ENCODE data around the gene TMEM94.

TMEM94 gene

DNA sequence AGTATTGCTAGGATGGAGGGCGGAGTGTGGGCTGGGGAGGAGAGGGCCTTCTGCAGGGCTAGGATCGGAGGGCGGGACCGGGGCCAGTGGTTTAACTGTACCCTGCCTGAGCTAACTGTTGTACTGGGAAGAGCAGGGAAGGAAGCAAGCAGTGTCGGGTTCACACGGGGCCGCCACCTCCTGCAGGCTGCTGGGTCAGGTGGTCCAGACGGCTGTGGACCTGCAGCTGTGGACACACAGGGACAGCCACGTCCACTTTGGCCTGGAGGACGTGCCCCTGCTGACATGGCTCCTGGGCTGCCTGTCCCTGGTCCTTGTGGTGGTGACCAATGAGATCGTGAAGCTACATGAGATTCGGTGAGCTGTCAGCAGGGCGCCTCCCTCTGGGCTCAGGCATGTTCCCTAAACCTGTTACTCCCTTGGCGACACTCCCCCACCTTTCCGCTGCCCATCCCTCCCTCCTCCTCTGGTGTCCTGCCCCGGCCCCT, 42.3 kb downstream of the TMEM94 start:
- DNase-seq = no peak

GRCh38 chr17:75499313-75500022, 43.0 kb downstream of the TMEM94 start:
- DNase-seq = no peak

- no peak for DNase-seq
Observed at GRCh38 chr17:75500419-75501216, 44.2 kb downstream of the TMEM94 start.

DNA sequence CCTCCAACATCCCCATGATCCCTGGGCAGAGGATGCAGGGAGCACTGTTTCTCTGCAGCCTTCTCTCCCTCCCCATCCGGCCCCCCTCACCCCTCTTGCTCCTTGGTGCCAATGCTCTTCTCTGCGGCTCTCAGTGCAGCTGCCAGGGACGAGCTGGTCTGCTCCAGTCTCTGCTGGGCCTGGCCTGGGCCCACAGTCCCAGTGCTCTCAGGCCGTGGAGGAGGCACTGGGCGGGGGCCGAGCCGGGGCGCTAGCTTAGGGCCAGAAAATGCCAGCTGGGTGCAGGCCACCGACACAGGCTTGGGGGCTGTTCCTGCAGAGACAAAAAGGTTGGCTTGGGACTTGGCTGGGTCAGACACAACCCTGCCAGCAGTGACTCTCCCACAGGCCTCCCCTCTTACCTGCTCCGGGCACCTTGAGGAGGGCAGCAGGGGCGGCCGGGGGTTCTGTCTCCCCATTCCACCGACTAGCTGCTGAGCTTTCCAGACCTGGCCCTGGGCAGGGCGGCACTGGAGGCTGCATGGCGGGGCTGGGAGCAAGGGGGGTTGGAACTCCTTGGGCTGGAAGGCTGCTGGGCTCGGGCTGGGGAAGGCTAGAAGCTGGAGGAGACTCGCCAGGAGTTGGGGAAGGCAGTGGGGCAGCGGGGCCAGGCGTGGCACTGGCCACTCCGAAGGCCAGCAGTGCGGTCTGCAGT, 45.1 kb downstream of the TMEM94 start:
- no peak for DNase-seq

- DNase-seq = no peak
Observed at GRCh38 chr17:75502072-75502720, 45.8 kb downstream of the TMEM94 start.

DNA sequence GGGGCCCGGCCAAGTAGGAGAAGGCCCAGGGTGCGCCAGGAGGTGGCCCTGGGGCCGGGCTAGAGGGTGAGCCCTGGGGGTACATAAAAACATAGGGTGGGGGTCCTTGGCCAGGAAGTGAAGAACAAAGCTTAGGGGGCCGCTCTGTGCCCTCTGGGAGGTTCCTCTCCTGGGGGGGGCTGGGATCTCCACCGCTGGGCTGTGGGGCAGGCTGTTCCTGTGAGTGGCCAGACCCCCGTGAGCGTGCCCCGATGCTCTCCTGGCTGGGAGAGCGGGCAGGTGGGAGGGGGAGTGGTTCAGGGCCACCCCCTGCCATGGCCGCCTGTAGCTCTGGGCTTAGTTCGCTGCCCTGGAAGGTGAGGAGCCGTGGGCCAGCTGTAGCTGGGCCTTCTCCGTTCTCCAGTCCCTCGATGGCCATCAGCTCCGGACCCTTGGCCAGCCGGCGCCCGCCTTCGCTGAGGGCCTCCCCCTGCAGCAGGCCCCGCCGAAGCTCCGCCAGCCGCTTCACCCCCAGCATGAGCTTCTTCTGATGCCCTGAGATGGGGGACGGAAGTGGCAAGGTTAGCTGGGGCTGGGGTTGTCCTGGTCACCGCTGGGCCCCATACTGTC, 46.4 kb downstream of the TMEM94 start:
- DNase-seq = no peak

DNA sequence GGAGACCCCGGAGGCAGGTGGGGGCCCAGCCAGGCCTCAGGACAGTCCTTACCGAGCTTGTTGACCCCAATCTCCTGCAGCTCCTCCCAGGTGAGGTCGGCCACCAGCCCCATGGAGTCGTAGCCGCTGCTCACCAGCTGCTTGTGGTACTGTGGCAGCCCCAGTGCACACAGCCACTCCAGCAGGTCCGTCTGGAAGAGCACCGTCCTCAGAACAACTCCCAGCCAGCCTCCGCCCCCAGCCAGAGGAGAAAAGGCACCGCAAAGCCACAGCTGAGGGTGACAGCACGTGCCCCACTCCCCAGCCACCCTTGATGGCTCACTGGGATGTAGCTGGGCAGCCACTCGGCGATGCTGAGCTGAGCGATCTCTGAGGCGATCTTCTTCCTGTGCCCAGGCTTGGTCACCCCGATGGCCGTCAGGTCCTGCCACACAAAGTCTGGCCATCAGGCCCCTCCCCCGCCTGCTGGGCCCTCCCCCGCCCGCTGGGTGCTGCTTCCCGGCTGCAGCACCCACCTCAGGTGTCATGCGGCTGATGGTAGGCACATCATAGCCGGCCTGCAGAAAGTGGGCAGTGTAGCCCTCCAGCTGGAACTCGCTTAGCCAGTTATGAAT, 47.0 kb downstream of the TMEM94 start:
- DNase-seq = no peak

DNA sequence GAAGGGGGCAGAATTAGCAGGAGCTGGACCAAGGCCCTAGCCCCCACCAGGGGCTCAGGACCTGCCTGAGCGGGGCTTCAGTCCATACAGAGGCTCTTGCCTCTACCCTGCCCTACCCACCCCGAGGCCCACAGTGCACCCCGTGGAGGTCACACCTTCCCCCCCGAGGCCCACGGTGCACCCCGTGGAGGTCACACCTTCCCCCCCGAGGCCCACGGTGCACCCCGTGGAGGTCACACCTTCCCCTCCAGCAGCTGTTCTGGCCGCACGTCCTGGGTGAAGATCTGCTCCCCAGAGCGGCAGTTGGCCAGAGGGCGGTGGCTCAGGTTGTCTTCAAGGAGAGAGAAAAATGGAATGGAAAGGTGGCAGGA, 47.5 kb downstream of the TMEM94 start:
- DNase-seq = peak; percentile 21

- peak; percentile 50 for DNase-seq
Observed at GRCh38 chr17:75504347-75505151, 48.1 kb downstream of the TMEM94 start.

DNA sequence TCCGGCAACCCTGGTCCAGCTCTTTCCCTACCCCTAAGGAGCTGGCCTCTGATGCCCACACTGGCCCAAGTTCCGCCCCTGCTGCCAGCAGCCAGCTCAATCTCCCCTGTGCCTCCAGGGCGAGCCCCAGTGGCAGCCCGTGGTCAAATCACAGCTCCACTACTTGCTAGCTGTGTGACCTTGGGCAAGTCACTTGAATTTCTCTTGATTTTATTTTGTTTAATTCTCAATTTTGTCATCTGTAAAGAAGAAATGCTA, 48.6 kb downstream of the TMEM94 start:
- no peak for DNase-seq

DNA sequence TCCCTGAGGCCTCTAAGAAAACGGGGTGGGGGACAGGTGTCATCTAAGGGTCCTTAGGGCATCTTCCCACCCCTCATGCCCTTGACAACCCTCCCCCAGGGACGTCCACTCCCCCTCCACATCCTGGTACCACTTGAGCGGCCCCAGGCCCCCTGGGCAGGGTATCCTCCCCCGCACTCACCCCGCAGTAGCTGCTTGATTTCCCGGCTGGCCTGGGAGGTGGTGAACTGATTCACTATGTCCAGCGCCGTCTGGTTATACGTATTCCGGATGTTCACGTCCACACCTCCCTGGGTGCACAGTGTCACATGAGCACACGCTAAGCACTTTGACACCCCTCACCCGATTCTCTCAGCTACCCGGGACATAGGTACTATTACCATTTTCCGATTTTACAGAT, 49.2 kb downstream of the TMEM94 start:
- no peak for DNase-seq

DNA sequence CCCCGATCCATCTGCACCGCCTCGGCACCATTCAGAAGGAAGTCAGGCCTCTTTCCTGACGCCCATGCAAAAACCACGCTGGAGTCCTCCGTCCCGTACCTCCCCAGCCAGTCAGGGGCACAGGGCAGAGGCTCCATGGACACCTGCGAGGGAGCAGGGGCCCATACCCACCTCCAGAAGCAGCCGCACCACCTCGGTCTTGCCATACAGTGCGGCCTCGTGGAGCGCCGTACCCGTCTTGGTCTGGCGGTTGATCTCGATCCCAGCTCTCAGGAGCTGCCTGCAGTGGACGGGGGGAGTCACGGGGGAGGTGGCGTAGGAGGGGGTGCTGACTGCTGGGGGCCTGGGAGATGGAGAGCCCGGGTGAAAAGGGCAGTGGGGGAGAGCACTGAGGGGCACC, 49.7 kb downstream of the TMEM94 start:
- no peak for DNase-seq

DNA sequence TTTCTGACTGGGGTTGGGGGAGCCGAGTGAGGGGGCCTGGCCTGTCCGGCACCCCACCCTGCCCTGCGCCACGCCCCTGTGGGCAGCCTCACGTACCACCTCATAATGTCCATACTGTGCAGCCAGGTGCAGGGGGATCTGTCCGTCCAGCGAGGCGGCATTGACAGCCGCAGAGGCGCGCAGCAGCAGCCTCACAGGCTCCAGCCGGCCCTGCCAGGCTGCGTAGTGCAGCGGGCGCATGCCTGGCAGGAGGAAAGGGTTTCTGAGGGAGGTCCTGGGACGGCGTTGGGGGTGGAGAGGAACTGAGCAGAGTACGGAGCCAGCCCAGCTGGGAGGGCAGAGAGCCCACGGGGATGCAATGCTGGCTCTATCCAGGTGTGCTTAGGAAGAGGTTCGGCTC, 50.5 kb downstream of the TMEM94 start:
- DNase-seq = no peak

DNA sequence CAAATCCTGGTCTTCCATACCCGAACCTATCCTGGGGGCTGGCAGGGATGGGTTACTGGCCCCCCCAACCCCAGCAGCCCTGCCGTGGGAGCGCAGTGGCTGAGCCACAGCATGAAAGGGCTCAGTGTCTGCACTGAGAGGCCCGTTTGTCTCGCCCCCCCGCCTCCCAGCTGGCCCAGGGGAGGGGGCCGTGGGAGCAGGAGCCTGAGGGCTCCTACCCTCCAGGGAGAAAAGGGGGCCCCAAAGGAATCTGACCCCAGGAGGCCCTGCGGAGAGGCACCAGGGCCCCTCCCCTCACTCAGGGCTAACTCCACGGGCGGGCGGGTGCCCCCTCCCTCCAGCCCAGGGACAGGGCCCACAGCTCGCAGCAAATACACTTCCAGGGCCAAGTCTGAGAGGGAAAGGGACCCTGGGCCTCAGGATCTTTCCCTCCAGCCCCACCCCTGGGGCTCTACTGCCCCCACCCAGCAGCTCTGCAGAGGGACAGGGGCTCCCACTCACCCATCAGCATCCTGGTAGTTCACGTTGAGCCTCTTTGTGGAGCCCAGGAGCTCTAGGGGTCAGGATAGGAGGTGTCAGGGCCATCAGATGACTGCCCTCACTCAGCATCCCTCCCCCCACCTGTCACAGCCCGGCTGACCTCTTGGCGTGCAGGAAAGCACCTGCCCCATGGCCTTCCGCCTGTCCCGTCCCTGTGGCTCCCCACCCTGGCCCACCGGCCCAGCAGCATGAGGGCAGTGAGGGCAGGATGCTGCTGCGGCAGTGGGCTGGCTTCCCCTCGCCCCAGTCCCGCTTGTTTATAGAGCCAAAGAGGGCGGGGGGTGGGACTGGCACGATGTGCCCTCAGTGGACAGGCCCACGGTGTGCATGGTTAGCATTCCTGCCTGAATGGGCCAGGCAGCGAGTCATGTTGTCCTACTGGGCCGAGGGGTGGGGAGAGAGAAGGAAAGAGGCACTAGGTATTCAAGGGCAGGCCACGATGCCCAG, 51.6 kb downstream of the TMEM94 start:
- no peak for DNase-seq

DNA sequence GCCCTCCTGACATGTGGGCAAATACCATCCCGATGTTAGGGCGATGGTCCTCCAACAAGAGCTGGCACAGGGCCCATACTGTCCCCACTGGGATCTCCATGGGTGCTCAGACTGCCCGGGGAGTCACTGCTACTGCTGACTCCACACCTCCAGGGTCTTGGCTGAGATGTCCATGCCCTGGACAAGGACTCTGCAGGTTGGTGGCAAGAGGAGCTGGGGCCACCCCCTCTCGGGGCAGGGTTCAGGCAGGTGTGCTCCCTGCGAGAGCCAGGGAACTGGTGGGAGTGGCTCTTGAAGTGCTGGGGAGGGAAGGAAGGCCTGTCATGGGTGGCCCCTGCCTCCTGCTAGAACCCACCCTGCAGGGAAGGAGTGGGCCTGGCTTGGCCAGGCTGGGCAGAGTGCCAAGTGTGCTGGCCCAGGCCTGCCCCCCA, 52.5 kb downstream of the TMEM94 start:
- no peak for DNase-seq

DNA sequence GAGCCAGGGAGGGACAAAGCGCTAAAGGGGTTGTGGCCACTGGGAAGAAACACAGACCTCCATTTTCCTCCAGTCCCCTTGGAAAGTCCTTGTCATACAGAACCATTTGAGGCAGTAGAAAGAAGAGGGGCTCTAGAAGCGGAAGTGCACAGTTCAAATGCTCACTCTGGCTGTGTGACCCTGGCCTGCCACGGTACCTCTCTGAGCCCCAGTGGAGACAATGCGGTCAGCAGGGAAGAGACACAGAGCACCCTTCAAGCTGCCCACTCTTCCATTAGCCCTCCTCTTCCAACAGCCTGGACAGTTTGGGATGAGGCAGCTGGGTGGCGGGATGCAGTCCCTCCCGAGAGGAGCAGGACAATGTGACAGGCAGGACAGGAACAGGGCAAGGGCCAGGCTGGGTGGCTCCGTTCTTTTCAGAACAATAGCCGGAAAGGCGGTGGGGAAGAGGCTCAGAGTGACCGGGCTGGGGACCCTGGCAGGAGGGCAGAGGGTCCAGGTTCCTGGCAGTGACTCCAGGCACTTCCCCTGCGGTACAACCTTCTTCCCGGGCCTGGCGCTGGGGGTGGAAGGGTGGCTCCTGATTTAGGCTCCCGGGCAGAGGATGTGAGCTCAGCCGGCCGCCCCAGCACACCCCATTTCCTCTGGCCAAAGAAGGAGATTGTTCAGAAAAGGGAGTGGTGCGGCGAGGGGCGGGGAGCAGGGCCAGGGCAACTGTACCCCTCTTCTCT, 53.3 kb downstream of the TMEM94 start:
- no peak for DNase-seq

GRCh38 chr17:75511270-75511609, 54.8 kb downstream of the TMEM94 start:
- no peak for DNase-seq

DNA sequence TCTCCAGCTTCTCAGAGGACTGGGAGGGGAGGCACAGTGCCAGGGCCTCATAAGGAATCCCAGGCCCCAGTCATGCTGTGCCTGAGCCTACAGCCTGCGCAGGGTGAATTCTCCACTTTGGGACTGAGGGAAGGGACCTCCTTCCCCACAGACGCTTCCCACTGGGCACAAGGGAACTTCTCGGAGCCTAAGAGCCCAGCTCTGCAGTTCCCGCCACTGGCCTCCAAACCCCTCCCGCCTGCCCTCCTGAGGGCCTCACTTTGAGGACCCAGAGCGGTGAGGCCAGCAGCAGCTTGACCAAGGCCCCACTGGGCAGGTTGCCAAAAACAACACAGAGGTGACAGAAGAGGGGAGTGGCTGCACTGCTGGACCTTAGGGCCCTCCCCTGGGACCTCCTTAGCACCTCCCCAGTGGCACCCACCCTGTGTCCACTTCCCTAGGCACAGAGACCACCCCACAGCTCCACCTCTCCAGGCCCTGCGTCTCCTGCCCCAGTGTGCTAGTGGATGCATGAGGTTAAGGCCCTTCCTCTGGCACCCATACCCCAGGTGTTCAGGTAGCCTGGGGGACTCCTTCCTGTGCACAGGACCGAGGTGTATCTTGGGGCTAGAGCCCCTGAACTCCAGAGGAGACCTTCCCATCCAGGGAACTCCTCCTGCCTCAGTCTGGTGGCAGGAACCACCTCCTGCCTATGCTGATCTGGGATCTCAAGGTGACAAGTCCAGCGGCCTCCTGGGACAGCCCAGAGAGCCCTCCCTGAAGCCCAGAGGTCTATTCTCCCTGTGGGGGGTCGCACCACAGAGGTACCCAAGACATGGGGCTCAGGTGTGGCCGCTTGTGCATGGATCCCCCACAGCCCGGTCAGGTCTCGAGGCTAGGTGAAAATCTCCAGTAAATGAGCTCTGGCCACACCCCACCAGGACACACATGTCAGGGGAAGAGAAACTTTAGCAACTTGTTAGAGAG, 55.5 kb downstream of the TMEM94 start:
- no peak for DNase-seq

Data from CD4-positive, alpha-beta T cell treated with Interleukin-21 for 1 hour (primary cell).